SK-N-SH (cell line): ENCODE measurements around the gene KCNG4. TPM values are rescaled to one million over a fixed set of nuclear protein-coding genes. Genes with fewer than 3 reads are reported as not detected.
"Not testable (repeated sequence)": the region's sequence is repeated elsewhere in the genome, so short reads cannot be mapped to it uniquely, and the experiment has no call there.

Experiments
- CTCF ChIA-PET: fragments of 300-600, 350-600 bp; formaldehyde crosslinking; extraction: SDS; loops from one replicate; lab custom pipeline; 2021; lab: Yijun Ruan, JAX
- POLR2A ChIA-PET: fragments of 350-600 bp; sonication (Branson Sonifier 250); formaldehyde crosslinking; extraction: SDS; loops from one replicate; lab custom pipeline; 2020; ENCODE audit warnings: antibody characterized with exemption, inconsistent platforms; lab: Yijun Ruan, JAX
- DNase-seq: peaks from one replicate; pipeline ENCODE4 v3.0.0; 2012
- H2AFZ ChIP-seq: fragments of 200-600 bp; sonication (generic); 2 replicates; pipeline ENCODE4 v1.8.1; 2016; ENCODE audit warnings: antibody characterized with exemption, mild to moderate bottlenecking, low read depth
- H3F3A ChIP-seq: fragments of 200-600 bp; sonication (generic); replicated peaks from 2 replicates; pipeline ENCODE3; 2016; ENCODE audit warnings: antibody characterized with exemption, mild to moderate bottlenecking; ENCODE audit not compliant: insufficient read depth
- H3K27ac ChIP-seq, 2 experiments: fragments of 200-500 bp in 1 of 2; fragments of 200-600 bp in 1 of 2; sonication (Bioruptor generic) in 1 of 2; sonication (generic), shearing (Covaris generic) in 1 of 2; 2 replicates each; pipeline versions ENCODE4 v1.5.1 to v1.6.1; 2014 to 2016; ENCODE audit warnings: low read depth in 2 of 2, inconsistent platforms in 1 of 2, low read length in 1 of 2, mild to moderate bottlenecking in 1 of 2, mixed read lengths in 1 of 2
- H3K27me3 ChIP-seq: fragments of 200-600 bp; sonication (generic), shearing (Covaris generic); 2 replicates; pipeline ENCODE4 v1.6.1; 2016; ENCODE audit warnings: mixed run types; ENCODE audit not compliant: insufficient read depth
- H3K36me3 ChIP-seq, 2 experiments: fragments of 200-500 bp in 1 of 2; fragments of 200-600 bp in 1 of 2; sonication (Bioruptor generic) in 1 of 2; sonication (generic) in 1 of 2; replicated peaks in 1 of 2; 2 replicates each; pipeline versions ENCODE3 to v1.5.1; 2014 to 2016; ENCODE audit warnings: low read length in 1 of 2, mild to moderate bottlenecking in 1 of 2; ENCODE audit not compliant: insufficient read depth in 2 of 2, control insufficient read depth in 1 of 2
- H3K4me1 ChIP-seq, 2 experiments: fragments of 200-500 bp in 1 of 2; fragments of 200-600 bp in 1 of 2; sonication (Bioruptor generic) in 1 of 2; sonication (generic), shearing (Covaris generic) in 1 of 2; 2 replicates each; pipeline versions ENCODE4 v1.5.1 to v1.6.1; 2014 to 2016; ENCODE audit warnings: low read depth in 1 of 2, low read length in 1 of 2, mixed run types in 1 of 2; ENCODE audit not compliant: insufficient read depth in 2 of 2, control insufficient read depth in 1 of 2
- H3K4me2 ChIP-seq: fragments of 200-600 bp; sonication (generic), shearing (Covaris generic); 2 replicates; pipeline ENCODE4 v1.6.1; 2017; ENCODE audit warnings: mixed run types
- H3K4me3 ChIP-seq, 2 experiments: fragments of 200-500 bp in 1 of 2; fragments of 200-600 bp in 1 of 2; sonication (Bioruptor generic) in 1 of 2; sonication (generic), shearing (Covaris generic) in 1 of 2; 2 replicates each; pipeline versions ENCODE4 v1.5.1 to v1.8.1; 2014 to 2016; ENCODE audit warnings: low read depth in 2 of 2, inconsistent platforms in 1 of 2, low read length in 1 of 2, mild to moderate bottlenecking in 1 of 2, mixed read lengths in 1 of 2, moderate library complexity in 1 of 2
- H3K79me2 ChIP-seq: fragments of 200-600 bp; sonication (generic); 2 replicates; pipeline ENCODE4 v1.8.1; 2017; ENCODE audit warnings: mild to moderate bottlenecking; ENCODE audit not compliant: insufficient read depth
- H3K9ac ChIP-seq: fragments of 200-600 bp; sonication (generic); 2 replicates; pipeline ENCODE4 v1.6.1; 2017; ENCODE audit warnings: mixed run types
- H3K9me2 ChIP-seq: fragments of 200-600 bp; sonication (generic); 2 replicates; pipeline ENCODE4 v1.6.1; 2017; ENCODE audit warnings: mixed run types
- H3K9me3 ChIP-seq: fragments of 200-600 bp; sonication (generic); 2 replicates; pipeline ENCODE4 v1.6.1; 2017; ENCODE audit warnings: mixed run types, mild to moderate bottlenecking, moderate library complexity
- H4K20me1 ChIP-seq: fragments of 200-600 bp; sonication (generic); 2 replicates; pipeline ENCODE4 v1.6.1; 2017; ENCODE audit warnings: mild to moderate bottlenecking, mixed run types; ENCODE audit not compliant: insufficient read depth
- CHD2 ChIP-seq: fragments of 150-350 bp; IDR thresholded peaks from 2 replicates; pipeline ENCODE4 v1.6.1; 2018; ENCODE audit warnings: low read length; ENCODE audit not compliant: partially characterized antibody
- ELF1 ChIP-seq: IDR thresholded peaks from 2 replicates; pipeline ENCODE4 v1.4.0; 2012
- EP300 ChIP-seq, 2 experiments: IDR thresholded peaks; 2 replicates each; pipeline versions ENCODE4 v1.4.0 to v1.6.1; 2012; ENCODE audit warnings: borderline replicate concordance in 1 of 2, low read depth in 1 of 2, low read length in 1 of 2
- EZH2phosphoT487 ChIP-seq: fragments of 200-600 bp; sonication (generic); IDR thresholded peaks from 2 replicates; pipeline ENCODE4 v1.6.1; 2017; ENCODE audit warnings: low read depth, mixed run types, mild to moderate bottlenecking, antibody characterized with exemption, moderate library complexity, borderline replicate concordance
- FOSL2 ChIP-seq: IDR thresholded peaks from 2 replicates; pipeline ENCODE4 v1.4.0; 2012; ENCODE audit warnings: low read depth, mild to moderate bottlenecking, moderate library complexity, borderline replicate concordance
- FOXJ3 ChIP-seq: sonication (generic); formaldehyde crosslinking; IDR thresholded peaks from 2 replicates; pipeline ENCODE4 v1.5.1; 2020; ENCODE audit warnings: mild to moderate bottlenecking, missing genetic modification reagents
- FOXM1 ChIP-seq: IDR thresholded peaks from 2 replicates; pipeline ENCODE4 v1.4.0; 2012; ENCODE audit warnings: low read depth, mild to moderate bottlenecking
- GABPA ChIP-seq: IDR thresholded peaks from 2 replicates; pipeline ENCODE4 v1.4.0; 2012; ENCODE audit warnings: low read depth, mild to moderate bottlenecking
- JUND ChIP-seq: IDR thresholded peaks from 2 replicates; pipeline ENCODE4 v1.4.0; 2012
- MXI1 ChIP-seq: IDR thresholded peaks from 2 replicates; pipeline ENCODE4 v1.6.1; 2012; ENCODE audit warnings: mild to moderate bottlenecking, low read depth, low read length, improper control_type of control experiment
- NFIC ChIP-seq: IDR thresholded peaks from 2 replicates; pipeline ENCODE4 v1.4.0; 2012; ENCODE audit warnings: borderline replicate concordance
- NRF1 ChIP-seq: IDR thresholded peaks from 2 replicates; pipeline ENCODE4 v1.6.1; 2012; ENCODE audit warnings: low read depth, mild to moderate bottlenecking, low read length
- RAD21 ChIP-seq: IDR thresholded peaks from 2 replicates; pipeline ENCODE4 v1.6.1; 2012; ENCODE audit warnings: mild to moderate bottlenecking, low read length
- REST ChIP-seq: IDR thresholded peaks from 2 replicates; pipeline ENCODE4 v1.6.1; 2012; ENCODE audit warnings: mild to moderate bottlenecking, low read depth, low read length, moderate library complexity
- RFX5 ChIP-seq: IDR thresholded peaks from 2 replicates; pipeline ENCODE4 v1.6.1; 2012; ENCODE audit warnings: mild to moderate bottlenecking, improper control_type of control experiment, low read length
- SIN3A ChIP-seq: IDR thresholded peaks from 2 replicates; pipeline ENCODE4 v1.6.1; 2012; ENCODE audit warnings: low read depth, mild to moderate bottlenecking, low read length, moderate library complexity, borderline replicate concordance
- TAF1 ChIP-seq: IDR thresholded peaks from 2 replicates; pipeline ENCODE4 v1.6.1; 2012; ENCODE audit warnings: low read depth, mild to moderate bottlenecking, low read length, moderate library complexity, borderline replicate concordance
- TCF12 ChIP-seq: IDR thresholded peaks from 2 replicates; pipeline ENCODE4 v1.4.0; 2012
- YY1 ChIP-seq: IDR thresholded peaks from 2 replicates; pipeline ENCODE4 v1.4.0; 2012; ENCODE audit warnings: low read depth, mild to moderate bottlenecking
- ZBTB33 ChIP-seq: IDR thresholded peaks from 2 replicates; pipeline ENCODE4 v1.4.0; 2012; ENCODE audit warnings: low read depth, borderline replicate concordance
- WGBS: methylation state at CpG from one replicate; pipeline ENCODE4 v1.1.6; 2017; ENCODE audit warnings: low lambda C conversion rate; 5-methylcytosine and 5-hydroxymethylcytosine counted together
- polyA plus RNA-seq, 3 experiments: library from polyadenylated mRNA; depleted of rRNA; stranded (reverse); fragments of >200 nt; gene quantifications; 2 replicates each; pipeline ENCODE4 v1.2.3, GENCODE V29; 2012

KCNG4 gene
- polyA plus RNA-seq, 1 of the 3 experiments (the other 2 are of a cell fraction), result not detected

- no peak overlapping the region for H2AFZ ChIP-seq
- peaks cover 0 to 18% of the 10 kb centered on the region in 2 experiments; a peak in 1 of 4 replicates for H3K4me1 ChIP-seq
- H3K9me3 ChIP-seq, result no peaks in the 10 kb centered on the region
- TF ChIP-seq JUND, result no peak
- no peak for TF ChIP-seq RFX5
- TF ChIP-seq NFIC, result no peak
- no peak for TF ChIP-seq GABPA
- TF ChIP-seq MXI1, result no peak
- TF ChIP-seq EP300 (IDR thresholded peaks at IDR 0.05; ENCODE audit: borderline replicate concordance in 1 of 2, low read depth in 1 of 2, low read length in 1 of 2), result no peak
- TF ChIP-seq FOXM1, result no peak
- no peak for TF ChIP-seq TCF12
- TF ChIP-seq FOSL2, result no peak
- TF ChIP-seq TAF1, result no peak
- no peak for TF ChIP-seq NRF1
- TF ChIP-seq ELF1, result no peak
- TF ChIP-seq YY1, result no peak
- no peak for TF ChIP-seq EZH2phosphoT487
- TF ChIP-seq FOXJ3 (CRISPR knock-in tag), result no peak
- no peak for TF ChIP-seq CHD2
- TF ChIP-seq ZBTB33, result no peak
- no peak for TF ChIP-seq RAD21
- no peak for TF ChIP-seq REST
- TF ChIP-seq SIN3A, result no peak
- TF ChIP-seq, all 33 proteins: peak for 0
- Histone ChIP-seq H3K36me3 (no peaks in the 10 kb centered on the region), H3K9ac (no peak overlapping the region), H3K4me3 (no peak overlapping the region), H3K27ac (no peak overlapping the region), H3F3A (no peaks in the 10 kb centered on the region), H4K20me1 (no peaks in the 10 kb centered on the region), H3K79me2 (no peaks in the 10 kb centered on the region), H3K4me2 (no peak overlapping the region), H3K27me3 (no peaks in the 10 kb centered on the region), H3K9me2 (no peaks in the 10 kb centered on the region)
- ChIA-PET CTCF (interaction anchor here (0.7 to 1.3 kb wide), 3 partner anchors 22 to 90 kb away, joined by 3 to 4 read pairs (median 3); no protein-coding TSS in a partner anchor), POLR2A (no interaction called here)
- WGBS, result 88% methylated on average over 17 of the region's 17 CpGs
- DNase-seq, result no peak
These were observed 21.5 kb downstream of the KCNG4 start for GRCh38 chr16:84218176-84218823.

- H4K20me1 ChIP-seq, H3K9me2 ChIP-seq, H3F3A ChIP-seq, H3K4me2 ChIP-seq, POLR2A ChIA-PET, H3K79me2 ChIP-seq, H3K36me3 ChIP-seq, H3K27me3 ChIP-seq, H3K27ac ChIP-seq, DNase-seq, H3K4me3 ChIP-seq, H3K9me3 ChIP-seq, H3K9ac ChIP-seq, H2AFZ ChIP-seq: not testable (repeated sequence)
- peaks cover 0 to 18% of the 10 kb centered on the region in 2 experiments; a peak in 1 of 4 replicates for H3K4me1 ChIP-seq
- CTCF ChIA-PET, result interaction anchor here (0.8 to 2.1 kb wide), 3 partner anchors 16 to 268 kb away, joined by 4 to 5 read pairs (median 5); partner anchors contain the start of gene TAF1C
- 80% methylated on average over 3 of the region's 3 CpGs for WGBS
These were observed 23.7 kb downstream of the KCNG4 start for GRCh38 chr16:84216144-84216543.
